HepG2 (cell line): Measurements from ENCODE around the gene ZBP1. TPM values are rescaled to one million over a fixed set of nuclear protein-coding genes. Genes with fewer than 3 reads are reported as not detected.

Experiments used
- ARID3A ChIP-seq: IDR thresholded peaks from 2 replicates; pipeline ENCODE4 v1.6.1; 2012; ENCODE audit warnings: low read depth, low read length, improper control_type of control experiment
- ATF5 ChIP-seq: sonication (generic); formaldehyde crosslinking; IDR thresholded peaks from 2 replicates; pipeline ENCODE4 v1.4.0; 2020; ENCODE audit warnings: mild to moderate bottlenecking, low read depth, missing genetic modification reagents
- DNMT1 ChIP-seq: sonication (generic); formaldehyde crosslinking; IDR thresholded peaks from 2 replicates; pipeline ENCODE4 v1.5.1; 2020; ENCODE audit warnings: mild to moderate bottlenecking, missing genetic modification reagents
- GMEB1 ChIP-seq: sonication (generic); formaldehyde crosslinking; IDR thresholded peaks from 2 replicates; pipeline ENCODE4 v1.5.1; 2020; ENCODE audit warnings: missing genetic modification reagents, mild to moderate bottlenecking, borderline replicate concordance
- IKZF5 ChIP-seq: IDR thresholded peaks from 2 replicates; pipeline ENCODE4 v1.6.1; 2018; ENCODE audit warnings: missing genetic modification reagents, mild to moderate bottlenecking, missing compliant biosample characterization
- KAT2B ChIP-seq: fragments of 150-350 bp; IDR thresholded peaks from 2 replicates; pipeline ENCODE4 v1.6.1; 2014; ENCODE audit warnings: low read depth, low read length, borderline replicate concordance
- KLF11 ChIP-seq: IDR thresholded peaks from 2 replicates; pipeline ENCODE4 v1.6.1; 2016; ENCODE audit warnings: missing compliant biosample characterization
- MTA1 ChIP-seq: sonication (generic); formaldehyde crosslinking; IDR thresholded peaks from 2 replicates; pipeline ENCODE4 v1.4.0; 2020; ENCODE audit warnings: missing genetic modification reagents, mild to moderate bottlenecking, borderline replicate concordance
- RELA ChIP-seq: sonication (generic); formaldehyde crosslinking; IDR thresholded peaks from 2 replicates; pipeline ENCODE4 v1.4.0; 2020; ENCODE audit warnings: missing genetic modification reagents
- TEAD3 ChIP-seq: optimal IDR thresholded peaks from 2 replicates; pipeline ENCODE3; 2016; ENCODE audit warnings: borderline replicate concordance
- TERF1 ChIP-seq: sonication (generic); formaldehyde crosslinking; IDR thresholded peaks from 2 replicates; pipeline ENCODE4 v1.8.0; 2022; ENCODE audit warnings: mild to moderate bottlenecking, missing genetic modification reagents, moderate library complexity
- TRIM24 ChIP-seq: sonication (generic); formaldehyde crosslinking; IDR thresholded peaks from 2 replicates; pipeline ENCODE4 v1.8.0; 2022; ENCODE audit warnings: mild to moderate bottlenecking, missing genetic modification reagents
- ZBTB20 ChIP-seq: sonication (generic); formaldehyde crosslinking; IDR thresholded peaks from 2 replicates; pipeline ENCODE4 v1.8.1; 2023; ENCODE audit warnings: missing genetic modification reagents, low read depth, mild to moderate bottlenecking, borderline replicate concordance
- ZBTB7B ChIP-seq: sonication (generic); formaldehyde crosslinking; IDR thresholded peaks from 2 replicates; pipeline ENCODE4 v1.4.0; 2020; ENCODE audit warnings: missing genetic modification reagents
- ZNF205 ChIP-seq: IDR thresholded peaks from 2 replicates; pipeline ENCODE4 v1.6.1; 2018; ENCODE audit warnings: missing biosample characterization, missing genetic modification reagents
- ZNF362 ChIP-seq: sonication (generic); formaldehyde crosslinking; IDR thresholded peaks from 2 replicates; pipeline ENCODE4 v1.4.0; 2020; ENCODE audit warnings: missing genetic modification reagents, mild to moderate bottlenecking, borderline replicate concordance
- ZNF598 ChIP-seq: sonication (generic); formaldehyde crosslinking; IDR thresholded peaks from 2 replicates; pipeline ENCODE4 v1.5.1; 2020; ENCODE audit warnings: mild to moderate bottlenecking, missing genetic modification reagents, borderline replicate concordance
- ZNF784 ChIP-seq: sonication (generic); formaldehyde crosslinking; IDR thresholded peaks from 2 replicates; pipeline ENCODE4 v1.5.1; 2020; ENCODE audit warnings: missing genetic modification reagents, mild to moderate bottlenecking, borderline replicate concordance
- ZSCAN25 ChIP-seq: sonication (generic); formaldehyde crosslinking; IDR thresholded peaks from 2 replicates; pipeline ENCODE4 v1.8.0; 2022; ENCODE audit warnings: mild to moderate bottlenecking, missing genetic modification reagents
- polyA plus RNA-seq, 8 experiments: library from polyadenylated mRNA; depleted of rRNA in 3 of 8; stranded (reverse) in 7 of 8; unstranded in 1 of 8; fragments of >200 nt; fragmentation: Illumina TruSeq in 4 of 8; extraction: Trizol in 4 of 8; gene quantifications; 2 replicates each; pipeline versions ENCODE4 v1.2.1 to v1.2.3, GENCODE V29; 2011 to 2016; ENCODE audit warnings: low read depth in 4 of 8, missing spikeins in 1 of 8, mixed read lengths in 1 of 8; ENCODE audit not compliant: insufficient read depth in 1 of 8
- total RNA-seq, 5 experiments: library from RNA; depleted of rRNA; stranded (reverse); fragments of >200 nt; fragmentation: Illumina TruSeq; extraction: Trizol; gene quantifications; 2 replicates each; pipeline ENCODE4 v1.2.3, GENCODE V29; 2016; ENCODE audit warnings: low read depth in 1 of 5

Gene ZBP1
- total and polyA plus RNA-seq, 2 of the 13 experiments (the other 11 are each of a cell fraction or from before 2014, with no cell fraction given), result not detected

- TF ChIP-seq ZSCAN25 (CRISPR knock-in tag) (peak; percentile 26; the same call in 1 of the 2 replicates), TEAD3 (CRISPR knock-in tag) (peak; percentile 40), ZNF362 (CRISPR knock-in tag) (no peak), RELA (CRISPR knock-in tag) (no peak), ZBTB7B (CRISPR knock-in tag) (peak; percentile 91; the same call in 1 of the 2 replicates), KLF11 (no peak), TERF1 (no peak), ZNF598 (CRISPR knock-in tag) (peak; percentile 94; the same call in 1 of the 2 replicates), IKZF5 (0 out of 2 replicates have a peak, but pooled peaks have one; percentile 8), DNMT1 (no peak), ZBTB20 (CRISPR knock-in tag) (0 out of 2 replicates have a peak, but pooled peaks have one; percentile 25), MTA1 (CRISPR knock-in tag) (peak; percentile 67; the same call in 1 of the 2 replicates), KAT2B (no peak), GMEB1 (0 out of 2 replicates have a peak, but pooled peaks have one; percentile 11), ATF5 (CRISPR knock-in tag) (no peak), ZNF205 (CRISPR knock-in tag) (0 out of 2 replicates have a peak, but pooled peaks have one; percentile 11), ARID3A (peak; percentile 72; the same call in 1 of the 2 replicates), TRIM24 (no peak), ZNF784 (0 out of 2 replicates have a peak, but pooled peaks have one; percentile 55)
These were observed 61.5 kb downstream of the ZBP1 start (continued) for GRCh38 chr20:57558614-57559288.
